ENCODE results near the gene SH2D7.

GRCh38 chr15:78048628-78048920, 43.8 kb upstream of the SH2D7 start:
- no peak for TF ChIP-seq CTCF (IDR thresholded peaks at IDR 0.05; ENCODE audit: poor library complexity, severe bottlenecking)
- no peak for TF ChIP-seq POLR2AphosphoS5 (IDR thresholded peaks at IDR 0.05)
- TF ChIP-seq RAD21 (conservative IDR thresholded peaks at IDR 0.05), result no peak
- no peak for TF ChIP-seq TAF1 (IDR thresholded peaks at IDR 0.05; ENCODE audit: low read depth)
- TF ChIP-seq REST (IDR thresholded peaks at IDR 0.05; ENCODE audit: borderline replicate concordance), result no peak
- TF ChIP-seq SMC3 (conservative IDR thresholded peaks at IDR 0.05; ENCODE audit: poor library complexity), result no peak
- no peak for TF ChIP-seq EZH2 (IDR thresholded peaks at IDR 0.05; ENCODE audit: borderline replicate concordance, insufficient read depth, low read length, poor library complexity, severe bottlenecking)
- no peak for TF ChIP-seq EP300 (conservative IDR thresholded peaks at IDR 0.05; ENCODE audit: poor library complexity, severe bottlenecking)
- TF ChIP-seq MXI1 (conservative IDR thresholded peaks at IDR 0.05; ENCODE audit: poor library complexity, severe bottlenecking), result no peak

Measured in neural cell (in vitro differentiated cells).